ENCODE data around the gene TIAM2. TPM values are rescaled to one million over a fixed set of nuclear protein-coding genes. Genes with fewer than 3 reads are reported as not detected.

The TIAM2 gene
- total and polyA plus RNA-seq, 7 experiments from 2014 or later = 0.66 to 11.6 (median 6.0) TPM

- H3K27ac ChIP-seq (ENCODE audit: low read depth, low read length) = no peak overlapping the region
- H3K4me1 ChIP-seq (ENCODE audit: control insufficient read depth in 2 of 2, insufficient read depth in 2 of 2, low read length in 2 of 2) = no peaks in the 10 kb centered on the region
- no peak overlapping the region for H3K4me3 ChIP-seq (ENCODE audit: low read length)
- ATAC-seq (no peak), DNase-seq (no peak)
- Mint-ChIP-seq H3K36me3 (no peaks in the 10 kb centered on the region), H3K4me1 (peaks cover 0 to 13% (median 5%) of the 10 kb centered on the region in 7 donors), H3K4me3 (peak overlapping the region in 6 of 10 donors; percentile 0 to 31 (median 8)), H3K27ac (no peak overlapping the region), H3K27me3 (peaks cover 27 to 40% (median 34%) of the 10 kb centered on the region in 5 donors), H3K9me3 (no peaks in the 10 kb centered on the region)
- no peaks in the 10 kb centered on the region for H3K36me3 ChIP-seq (ENCODE audit: control insufficient read depth in 2 of 3, insufficient read depth in 3 of 3, low read length in 3 of 3)
- no peaks in the 10 kb centered on the region for H3K27me3 ChIP-seq (ENCODE audit: control insufficient read depth in 2 of 2, insufficient read depth in 2 of 2, low read length in 2 of 2)
- POLR2A ChIA-PET = no interaction called here
- no peaks in the 10 kb centered on the region for H3K9me3 ChIP-seq (ENCODE audit: control insufficient read depth in 2 of 3, low read length in 3 of 3)
- intact Hi-C loops (cut with micrococcal nuclease) = loop anchor here in 1 of 2 donors (5.0 kb wide), 2 partner anchors 65 to 175 kb away; no protein-coding TSS in a partner anchor
- CTCF ChIA-PET = interaction anchor here (0.6 kb wide), 1 partner anchor 32 kb away, joined by 3 read pairs; no protein-coding TSS in a partner anchor
Observed at GRCh38 chr6:154996841-154997311, 1.8 kb downstream of the TIAM2 start.

GRCh38 chr6:154998855-154999254 lies 3.7 kb downstream of the TIAM2 start:
- peaks cover 0 to 13% (median 5%) of the 10 kb centered on the region in 7 donors for H3K4me1 Mint-ChIP-seq
- CTCF ChIA-PET = no interaction called here
- no peak overlapping the region for H3K27ac Mint-ChIP-seq
- H3K36me3 Mint-ChIP-seq = no peaks in the 10 kb centered on the region
- H3K27ac ChIP-seq (ENCODE audit: low read depth, low read length) = no peak overlapping the region
- no peak overlapping the region for H3K4me3 ChIP-seq (ENCODE audit: low read length)
- H3K36me3 ChIP-seq (ENCODE audit: control insufficient read depth in 2 of 3, insufficient read depth in 3 of 3, low read length in 3 of 3) = no peaks in the 10 kb centered on the region
- intact Hi-C loops (cut with micrococcal nuclease) = loop anchor here in 1 of 2 donors (5.0 kb wide), 2 partner anchors 67 to 173 kb away; no protein-coding TSS in a partner anchor
- no peaks in the 10 kb centered on the region for H3K27me3 ChIP-seq (ENCODE audit: control insufficient read depth in 2 of 2, insufficient read depth in 2 of 2, low read length in 2 of 2)
- peaks cover 27 to 39% (median 32%) of the 10 kb centered on the region in 5 donors for H3K27me3 Mint-ChIP-seq
- H3K4me1 ChIP-seq (ENCODE audit: control insufficient read depth in 2 of 2, insufficient read depth in 2 of 2, low read length in 2 of 2) = no peaks in the 10 kb centered on the region
- no peak overlapping the region for H3K4me3 Mint-ChIP-seq
- ATAC-seq = no peak
- POLR2A ChIA-PET = interaction anchor here (0.7 kb wide), 1 partner anchor 147 kb away, joined by 4 read pairs; no protein-coding TSS in a partner anchor
- no peaks in the 10 kb centered on the region for H3K9me3 Mint-ChIP-seq
- no peak for DNase-seq
- no peaks in the 10 kb centered on the region for H3K9me3 ChIP-seq (ENCODE audit: control insufficient read depth in 2 of 3, low read length in 3 of 3)

GRCh38 chr6:155001482-155001881 lies 6.4 kb downstream of the TIAM2 start:
- Mint-ChIP-seq H3K4me3 (no peak overlapping the region), H3K27me3 (peaks cover 16 to 27% (median 26%) of the 10 kb centered on the region in 5 donors), H3K4me1 (peaks cover 0 to 5% (median 5%) of the 10 kb centered on the region in 7 donors), H3K9me3 (peaks cover 0 to 2% (median 0%) of the 10 kb centered on the region in 11 donors), H3K27ac (no peak overlapping the region), H3K36me3 (no peaks in the 10 kb centered on the region)
- ATAC-seq = no peak
- no peaks in the 10 kb centered on the region for H3K27me3 ChIP-seq (ENCODE audit: control insufficient read depth in 2 of 2, insufficient read depth in 2 of 2, low read length in 2 of 2)
- H3K27ac ChIP-seq (ENCODE audit: low read depth, low read length) = no peak overlapping the region
- no peak overlapping the region for H3K4me3 ChIP-seq (ENCODE audit: low read length)
- CTCF ChIA-PET = no interaction called here
- DNase-seq = no peak
- H3K36me3 ChIP-seq (ENCODE audit: control insufficient read depth in 2 of 3, insufficient read depth in 3 of 3, low read length in 3 of 3) = no peaks in the 10 kb centered on the region
- POLR2A ChIA-PET = no interaction called here
- intact Hi-C loops (cut with micrococcal nuclease) = no loop called here
- H3K4me1 ChIP-seq (ENCODE audit: control insufficient read depth in 2 of 2, insufficient read depth in 2 of 2, low read length in 2 of 2) = no peaks in the 10 kb centered on the region
- H3K9me3 ChIP-seq (ENCODE audit: control insufficient read depth in 2 of 3, low read length in 3 of 3) = no peaks in the 10 kb centered on the region

GRCh38 chr6:155001934-155002333 lies 6.8 kb downstream of the TIAM2 start:
- Mint-ChIP-seq H3K4me3 (no peak overlapping the region), H3K9me3 (peaks cover 0 to 2% (median 0%) of the 10 kb centered on the region in 11 donors), H3K4me1 (peaks cover 0 to 3% (median 2%) of the 10 kb centered on the region in 7 donors), H3K27me3 (peaks cover 12 to 23% (median 22%) of the 10 kb centered on the region in 5 donors), H3K27ac (no peak overlapping the region), H3K36me3 (no peaks in the 10 kb centered on the region)
- no peaks in the 10 kb centered on the region for H3K9me3 ChIP-seq (ENCODE audit: control insufficient read depth in 2 of 3, low read length in 3 of 3)
- POLR2A ChIA-PET = no interaction called here
- H3K4me1 ChIP-seq (ENCODE audit: control insufficient read depth in 2 of 2, insufficient read depth in 2 of 2, low read length in 2 of 2) = no peaks in the 10 kb centered on the region
- no peak for ATAC-seq
- H3K36me3 ChIP-seq (ENCODE audit: control insufficient read depth in 2 of 3, insufficient read depth in 3 of 3, low read length in 3 of 3) = no peaks in the 10 kb centered on the region
- no peaks in the 10 kb centered on the region for H3K27me3 ChIP-seq (ENCODE audit: control insufficient read depth in 2 of 2, insufficient read depth in 2 of 2, low read length in 2 of 2)
- DNase-seq = no peak
- intact Hi-C loops (cut with micrococcal nuclease) = no loop called here
- no peak overlapping the region for H3K4me3 ChIP-seq (ENCODE audit: low read length)
- no peak overlapping the region for H3K27ac ChIP-seq (ENCODE audit: low read depth, low read length)
- CTCF ChIA-PET = no interaction called here

GRCh38 chr6:155003476-155003875 lies 8.4 kb downstream of the TIAM2 start:
- Histone ChIP-seq H3K4me1 (ENCODE audit: control insufficient read depth in 2 of 2, insufficient read depth in 2 of 2, low read length in 2 of 2) (no peaks in the 10 kb centered on the region), H3K4me3 (ENCODE audit: low read length) (no peak overlapping the region), H3K27me3 (ENCODE audit: control insufficient read depth in 2 of 2, insufficient read depth in 2 of 2, low read length in 2 of 2) (no peaks in the 10 kb centered on the region), H3K36me3 (ENCODE audit: control insufficient read depth in 2 of 3, insufficient read depth in 3 of 3, low read length in 3 of 3) (no peaks in the 10 kb centered on the region), H3K9me3 (ENCODE audit: control insufficient read depth in 2 of 3, low read length in 3 of 3) (no peaks in the 10 kb centered on the region), H3K27ac (ENCODE audit: low read depth, low read length) (no peak overlapping the region)
- H3K36me3 Mint-ChIP-seq = no peaks in the 10 kb centered on the region
- H3K27me3 Mint-ChIP-seq = peaks cover 0 to 9% (median 8%) of the 10 kb centered on the region in 5 donors
- DNase-seq (no peak), ATAC-seq (no peak)
- ChIA-PET CTCF (no interaction called here), POLR2A (no interaction called here)
- H3K4me1 Mint-ChIP-seq = no peaks in the 10 kb centered on the region
- no peak overlapping the region for H3K27ac Mint-ChIP-seq
- intact Hi-C loops (cut with micrococcal nuclease) = no loop called here
- no peak overlapping the region for H3K4me3 Mint-ChIP-seq
- H3K9me3 Mint-ChIP-seq = peaks cover 0 to 2% (median 0%) of the 10 kb centered on the region in 11 donors

GRCh38 chr6:155004017-155004416 lies 8.9 kb downstream of the TIAM2 start:
- H3K4me1 Mint-ChIP-seq = no peaks in the 10 kb centered on the region
- no peak overlapping the region for H3K4me3 Mint-ChIP-seq
- POLR2A ChIA-PET = no interaction called here
- ATAC-seq = no peak
- no peak for DNase-seq
- intact Hi-C loops (cut with micrococcal nuclease) = no loop called here
- no peaks in the 10 kb centered on the region for H3K4me1 ChIP-seq (ENCODE audit: control insufficient read depth in 2 of 2, insufficient read depth in 2 of 2, low read length in 2 of 2)
- H3K9me3 ChIP-seq (ENCODE audit: control insufficient read depth in 2 of 3, low read length in 3 of 3) = no peaks in the 10 kb centered on the region
- H3K36me3 ChIP-seq (ENCODE audit: control insufficient read depth in 2 of 3, insufficient read depth in 3 of 3, low read length in 3 of 3) = no peaks in the 10 kb centered on the region
- peaks cover 0 to 2% (median 0%) of the 10 kb centered on the region in 11 donors for H3K9me3 Mint-ChIP-seq
- no peak overlapping the region for H3K27ac Mint-ChIP-seq
- H3K27me3 ChIP-seq (ENCODE audit: control insufficient read depth in 2 of 2, insufficient read depth in 2 of 2, low read length in 2 of 2) = no peaks in the 10 kb centered on the region
- H3K27ac ChIP-seq (ENCODE audit: low read depth, low read length) = no peak overlapping the region
- no peak overlapping the region for H3K4me3 ChIP-seq (ENCODE audit: low read length)
- H3K36me3 Mint-ChIP-seq = no peaks in the 10 kb centered on the region
- peaks cover 0 to 9% (median 5%) of the 10 kb centered on the region in 5 donors for H3K27me3 Mint-ChIP-seq
- CTCF ChIA-PET = no interaction called here
